Natural killer cell treated with Interleukin-12 subunit alpha and Interleukin-12 subunit beta and Interleukin-15 and Interleukin-18, amount 100 ng/mL, for 72 hours (primary cell): ENCODE data around the gene LEMD1. TPM values are rescaled to one million over a fixed set of nuclear protein-coding genes. Genes with fewer than 3 reads are reported as not detected.
"Not testable (repeated sequence)": the region's sequence is repeated elsewhere in the genome, so short reads cannot be mapped to it uniquely, and the experiment has no call there.

Experiments used
- ATAC-seq, 2 donors: fragments of 150-1000 bp; cut with Tn5 transposase in 1 of 2; sonication (Bioruptor Pico), chemical (Tn5 transposase) in 1 of 2; 2 replicates each; pipeline ENCODE4 v1.10.0; 2021
- DNase-seq: peaks from one replicate; pipeline ENCODE4 v3.0.0; 2022; ENCODE audit warnings: low spot score
- H3K27ac Mint-ChIP-seq, 2 donors: 1 replicate in 1 of 2; 2 replicates in 1 of 2; pipeline ENCODE4 v1.8.0; 2022; ENCODE audit warnings: mixed read lengths in 2 of 2, mild to moderate bottlenecking in 1 of 2, moderate library complexity in 1 of 2
- H3K27me3 Mint-ChIP-seq, 2 donors: 1 replicate in 1 of 2; 2 replicates in 1 of 2; pipeline ENCODE4 v1.8.0; 2022; ENCODE audit warnings: mixed read lengths in 2 of 2
- H3K36me3 Mint-ChIP-seq: one replicate; pipeline ENCODE4 v1.8.0; 2022; ENCODE audit warnings: mixed read lengths
- H3K4me1 Mint-ChIP-seq, 2 donors: 1 replicate in 1 of 2; 2 replicates in 1 of 2; pipeline ENCODE4 v1.8.0; 2022; ENCODE audit warnings: low read depth in 2 of 2, mixed read lengths in 2 of 2, mild to moderate bottlenecking in 1 of 2
- H3K4me3 Mint-ChIP-seq: one replicate; pipeline ENCODE4 v1.8.0; 2022; ENCODE audit warnings: mixed read lengths
- H3K9me3 Mint-ChIP-seq: 2 replicates; pipeline ENCODE4 v1.8.0; 2022; ENCODE audit warnings: mixed read lengths
- total RNA-seq, 2 donors: library from RNA; stranded (reverse); gene quantifications; one replicate each; pipeline ENCODE4 v1.2.3, GENCODE V29; 2022

Gene LEMD1
- total RNA-seq, 2 donors from 2014 or later: not detected

- no peaks in the 10 kb centered on the region for H3K9me3 Mint-ChIP-seq
- no peak overlapping the region for H3K27ac Mint-ChIP-seq
- no peak for ATAC-seq
- H3K36me3 Mint-ChIP-seq: no peaks in the 10 kb centered on the region
- DNase-seq: no peak
- peaks cover 23 to 27% of the 10 kb centered on the region in 2 donors for H3K4me1 Mint-ChIP-seq
- H3K4me3 Mint-ChIP-seq: no peak overlapping the region
- H3K27me3 Mint-ChIP-seq: peaks cover 0 to 2% of the 10 kb centered on the region in 2 donors
Observed at GRCh38 chr1:205442051-205442725, 20.3 kb upstream of the LEMD1 start.

GRCh38 chr1:205441716-205442050 lies 19.8 kb upstream of the LEMD1 start:
- Mint-ChIP-seq H3K27ac (peak overlapping the region; percentile 61 to 62), H3K4me1 (peaks cover 28 to 33% of the 10 kb centered on the region in 2 donors), H3K36me3 (no peaks in the 10 kb centered on the region), H3K27me3 (no peaks in the 10 kb centered on the region), H3K4me3 (peak overlapping the region; percentile 80), H3K9me3 (no peaks in the 10 kb centered on the region)
- no peak for DNase-seq
- no peak for ATAC-seq

- Mint-ChIP-seq H3K27ac (peak overlapping the region; percentile 61 to 62), H3K4me1 (peaks cover 29 to 33% of the 10 kb centered on the region in 2 donors), H3K9me3 (no peaks in the 10 kb centered on the region), H3K4me3 (peak overlapping the region; percentile 80), H3K36me3 (no peaks in the 10 kb centered on the region), H3K27me3 (peaks cover 0 to 2% of the 10 kb centered on the region in 2 donors)
- DNase-seq: no peak
- no peak for ATAC-seq
Observed at GRCh38 chr1:205441318-205441633, 19.4 kb upstream of the LEMD1 start.

GRCh38 chr1:205440476-205441317 lies 18.8 kb upstream of the LEMD1 start:
- peaks cover 29 to 33% of the 10 kb centered on the region in 2 donors for H3K4me1 Mint-ChIP-seq
- peaks cover 0 to 4% of the 10 kb centered on the region in 2 donors for H3K27me3 Mint-ChIP-seq
- DNase-seq: peak; percentile 65
- peak; percentile 85 to 92 for ATAC-seq
- H3K9me3 Mint-ChIP-seq: no peaks in the 10 kb centered on the region
- no peaks in the 10 kb centered on the region for H3K36me3 Mint-ChIP-seq
- peak overlapping the region; percentile 80 for H3K4me3 Mint-ChIP-seq
- peak overlapping the region; percentile 61 to 62 for H3K27ac Mint-ChIP-seq

- H3K4me1 Mint-ChIP-seq: peaks cover 29 to 33% of the 10 kb centered on the region in 2 donors
- no peak overlapping the region for H3K4me3 Mint-ChIP-seq
- H3K27ac Mint-ChIP-seq: peak overlapping the region; percentile 61 to 62
- DNase-seq: no peak
- ATAC-seq: no peak
- H3K36me3 Mint-ChIP-seq: no peaks in the 10 kb centered on the region
- H3K9me3 Mint-ChIP-seq: no peaks in the 10 kb centered on the region
- peaks cover 4 to 5% of the 10 kb centered on the region in 2 donors for H3K27me3 Mint-ChIP-seq
Observed at GRCh38 chr1:205440121-205440475, 18.2 kb upstream of the LEMD1 start.

GRCh38 chr1:205438213-205439158 lies 16.6 kb upstream of the LEMD1 start:
- H3K27ac Mint-ChIP-seq: peak overlapping the region in 1 of 2 donors; percentile 27
- H3K4me1 Mint-ChIP-seq: peaks cover 29 to 33% of the 10 kb centered on the region in 2 donors
- H3K4me3 Mint-ChIP-seq: no peak overlapping the region
- H3K9me3 Mint-ChIP-seq: no peaks in the 10 kb centered on the region
- no peaks in the 10 kb centered on the region for H3K36me3 Mint-ChIP-seq
- DNase-seq (no peak), ATAC-seq (no peak)
- H3K27me3 Mint-ChIP-seq: peaks cover 4 to 12% of the 10 kb centered on the region in 2 donors

GRCh38 chr1:205437570-205437969 lies 15.7 kb upstream of the LEMD1 start:
- no peak for ATAC-seq
- Mint-ChIP-seq H3K4me1 (peaks cover 29 to 33% of the 10 kb centered on the region in 2 donors), H3K27me3 (peaks cover 4 to 12% of the 10 kb centered on the region in 2 donors), H3K4me3 (no peak overlapping the region), H3K36me3 (no peaks in the 10 kb centered on the region), H3K9me3 (no peaks in the 10 kb centered on the region), H3K27ac (no peak overlapping the region)
- no peak for DNase-seq

- H3K27me3 Mint-ChIP-seq: peaks cover 8 to 12% of the 10 kb centered on the region in 2 donors
- peaks cover 27 to 32% of the 10 kb centered on the region in 2 donors for H3K4me1 Mint-ChIP-seq
- no peak overlapping the region for H3K4me3 Mint-ChIP-seq
- DNase-seq: no peak
- no peak overlapping the region for H3K27ac Mint-ChIP-seq
- no peaks in the 10 kb centered on the region for H3K9me3 Mint-ChIP-seq
- no peak for ATAC-seq
- no peaks in the 10 kb centered on the region for H3K36me3 Mint-ChIP-seq
Observed at GRCh38 chr1:205436776-205437410, 15.0 kb upstream of the LEMD1 start.

GRCh38 chr1:205435578-205436573 lies 14.0 kb upstream of the LEMD1 start:
- Mint-ChIP-seq H3K27me3 (peaks cover 9 to 12% of the 10 kb centered on the region in 2 donors), H3K36me3 (no peaks in the 10 kb centered on the region), H3K27ac (no peak overlapping the region), H3K4me1 (peaks cover 23 to 26% of the 10 kb centered on the region in 2 donors), H3K4me3 (no peak overlapping the region), H3K9me3 (no peaks in the 10 kb centered on the region)
- DNase-seq (no peak), ATAC-seq (no peak)

GRCh38 chr1:205434738-205435137 lies 12.9 kb upstream of the LEMD1 start:
- Mint-ChIP-seq H3K4me3 (no peak overlapping the region), H3K27ac (no peak overlapping the region), H3K27me3 (peaks cover 9 to 12% of the 10 kb centered on the region in 2 donors), H3K36me3 (no peaks in the 10 kb centered on the region), H3K4me1 (peaks cover 20% of the 10 kb centered on the region in 2 donors), H3K9me3 (no peaks in the 10 kb centered on the region)
- ATAC-seq (no peak), DNase-seq (no peak)

GRCh38 chr1:205432692-205433091 lies 10.8 kb upstream of the LEMD1 start:
- H3K4me3 Mint-ChIP-seq: not testable (repeated sequence)

GRCh38 chr1:205432116-205432515 lies 10.3 kb upstream of the LEMD1 start:
- Mint-ChIP-seq H3K27me3 (peaks cover 12% of the 10 kb centered on the region in 2 donors), H3K27ac (no peak overlapping the region), H3K36me3 (no peaks in the 10 kb centered on the region), H3K9me3 (no peaks in the 10 kb centered on the region), H3K4me1 (peaks cover 11 to 12% of the 10 kb centered on the region in 2 donors), H3K4me3 (no peak overlapping the region)
- ATAC-seq (no peak), DNase-seq (no peak)

More at GRCh38 chr1:205432692-205433091, 10.8 kb upstream of the LEMD1 start:
- not testable (repeated sequence) for H3K27ac Mint-ChIP-seq, DNase-seq, ATAC-seq, H3K36me3 Mint-ChIP-seq, H3K9me3 Mint-ChIP-seq
- Mint-ChIP-seq H3K27me3 (peaks cover 12% of the 10 kb centered on the region in 2 donors), H3K4me1 (peaks cover 15 to 16% of the 10 kb centered on the region in 2 donors)
